ENCODE results near the gene ADM.

DNA sequence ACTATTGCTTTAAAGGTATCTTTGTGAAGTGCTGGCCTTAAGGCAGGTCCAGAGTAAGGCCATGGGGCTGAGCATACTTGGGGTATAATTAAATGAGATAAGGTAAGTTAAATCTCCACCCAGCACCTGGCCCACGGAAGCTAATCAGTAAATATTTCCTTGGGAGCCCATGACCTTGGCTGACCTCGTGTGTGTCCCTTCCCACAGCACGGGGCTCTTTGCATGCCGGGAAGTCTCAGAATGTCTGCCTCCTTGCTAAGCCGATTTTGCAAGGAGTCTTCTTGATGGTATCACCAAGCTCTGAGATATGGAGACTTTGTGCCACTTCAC is 46.5 kb downstream of the ADM start:
- TF ChIP-seq, protein P1, sequence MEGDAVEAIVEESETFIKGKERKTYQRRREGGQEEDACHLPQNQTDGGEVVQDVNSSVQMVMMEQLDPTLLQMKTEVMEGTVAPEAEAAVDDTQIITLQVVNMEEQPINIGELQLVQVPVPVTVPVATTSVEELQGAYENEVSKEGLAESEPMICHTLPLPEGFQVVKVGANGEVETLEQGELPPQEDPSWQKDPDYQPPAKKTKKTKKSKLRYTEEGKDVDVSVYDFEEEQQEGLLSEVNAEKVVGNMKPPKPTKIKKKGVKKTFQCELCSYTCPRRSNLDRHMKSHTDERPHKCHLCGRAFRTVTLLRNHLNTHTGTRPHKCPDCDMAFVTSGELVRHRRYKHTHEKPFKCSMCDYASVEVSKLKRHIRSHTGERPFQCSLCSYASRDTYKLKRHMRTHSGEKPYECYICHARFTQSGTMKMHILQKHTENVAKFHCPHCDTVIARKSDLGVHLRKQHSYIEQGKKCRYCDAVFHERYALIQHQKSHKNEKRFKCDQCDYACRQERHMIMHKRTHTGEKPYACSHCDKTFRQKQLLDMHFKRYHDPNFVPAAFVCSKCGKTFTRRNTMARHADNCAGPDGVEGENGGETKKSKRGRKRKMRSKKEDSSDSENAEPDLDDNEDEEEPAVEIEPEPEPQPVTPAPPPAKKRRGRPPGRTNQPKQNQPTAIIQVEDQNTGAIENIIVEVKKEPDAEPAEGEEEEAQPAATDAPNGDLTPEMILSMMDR (IDR thresholded peaks at IDR 0.05): no peak
- TF ChIP-seq CEBPB (IDR thresholded peaks at IDR 0.05) (no peak), POLR2A (IDR thresholded peaks at IDR 0.05; ENCODE audit: low read length) (no peak), PHF8 (IDR thresholded peaks at IDR 0.05; ENCODE audit: borderline replicate concordance, low read depth) (no peak)

Data from A549 (cell line).